ENCODE results near the gene CAMKMT.

GRCh38 chr2:44743473-44743872 lies 381.7 kb downstream of the CAMKMT start:
- TF ChIP-seq KLF6 (CRISPR knock-in tag; IDR thresholded peaks at IDR 0.05; ENCODE audit: borderline replicate concordance): no peak
- TF ChIP-seq GABPA (tag; conservative IDR thresholded peaks at IDR 0.05; ENCODE audit: low read depth): no peak
- TF ChIP-seq ZBTB1 (CRISPR knock-in tag; IDR thresholded peaks at IDR 0.05; ENCODE audit: borderline replicate concordance, low read depth): no peak
- TF ChIP-seq RAD21 (CRISPR knock-in tag; conservative IDR thresholded peaks at IDR 0.05 in 1 of 2, IDR thresholded peaks at IDR 0.05 in 1 of 2): no peak
- no peak for TF ChIP-seq CTCF (IDR thresholded peaks at IDR 0.05 in 2 of 3, conservative IDR thresholded peaks at IDR 0.05 in 1 of 3; ENCODE audit: insufficient read depth in 2 of 3, low read depth in 1 of 3, low read length in 3 of 3)
- no peak for TF ChIP-seq EP300 (IDR thresholded peaks at IDR 0.05; ENCODE audit: low read length)
- no peak for TF ChIP-seq CBX8 (IDR thresholded peaks at IDR 0.05; ENCODE audit: borderline replicate concordance, extremely low read depth, low read depth, low read length, poor library complexity, severe bottlenecking)
- no peak for TF ChIP-seq HDAC2 (IDR thresholded peaks at IDR 0.05)
- no peak for TF ChIP-seq BHLHE40 (IDR thresholded peaks at IDR 0.05; ENCODE audit: low read length)
- no peak for TF ChIP-seq ZBTB49 (CRISPR knock-in tag; IDR thresholded peaks at IDR 0.05; ENCODE audit: borderline replicate concordance)
- TF ChIP-seq USF1 (CRISPR knock-in tag; IDR thresholded peaks at IDR 0.05): no peak
- TF ChIP-seq FIP1L1 (IDR thresholded peaks at IDR 0.05; ENCODE audit: low read depth, low read length, poor library complexity, severe bottlenecking): no peak
- no peak for TF ChIP-seq ZNF395 (CRISPR knock-in tag; IDR thresholded peaks at IDR 0.05)
